Stomach (tissue), 9 donors: Measurements from ENCODE around the gene CRYZL1. TPM values are rescaled to one million over a fixed set of nuclear protein-coding genes. Genes with fewer than 3 reads are reported as not detected.

Source experiments
- DNase-seq, 2 donors: peaks; one replicate each; pipeline versions ENCODE4 v3.0.0 to v3.0.0-alpha.2; 2013 to 2019
- H3K27ac ChIP-seq, 5 donors: fragments of 200-600 bp in 4 of 5; sonication (generic) in 4 of 5; one replicate each; pipeline ENCODE4 v1.5.1; 2013 to 2019; ENCODE audit warnings: mild to moderate bottlenecking in 1 of 5, moderate library complexity in 1 of 5
- H3K27me3 ChIP-seq, 3 donors: fragments of 200-600 bp; sonication (generic); one replicate each; pipeline ENCODE4 v1.5.1; 2017 to 2019; ENCODE audit warnings: mixed run types in 1 of 3
- H3K36me3 ChIP-seq, 4 donors: fragments of 200-600 bp; sonication (generic); 1 replicate in 3 of 4; 2 replicates in 1 of 4; pipeline ENCODE4 v1.5.1; 2016 to 2019
- H3K4me1 ChIP-seq, 4 donors: fragments of 200-600 bp; sonication (generic); one replicate each; pipeline ENCODE4 v1.5.1; 2016 to 2019
- H3K4me3 ChIP-seq, 4 donors: fragments of 200-600 bp; sonication (generic) in 3 of 4; one replicate each; pipeline ENCODE4 v1.5.1; 2016 to 2019; ENCODE audit warnings: mild to moderate bottlenecking in 1 of 4
- H3K9me3 ChIP-seq, 4 donors: fragments of 200-600 bp; sonication (generic); one replicate each; pipeline ENCODE4 v1.5.1; 2016 to 2019
- CTCF ChIP-seq, 7 experiments: fragments of 450-650 bp in 4 of 7; fragments of 200-600 bp in 3 of 7; sonication (generic) in 3 of 7; IDR thresholded peaks; one replicate each; pipeline ENCODE4 v1.5.1; 2016 to 2019; ENCODE audit warnings: antibody characterized with exemption in 7 of 7, control low read depth in 2 of 7, mild to moderate bottlenecking in 1 of 7
- EP300 ChIP-seq: sonication (generic); formaldehyde crosslinking; IDR thresholded peaks from one replicate; pipeline ENCODE4 v1.6.1; 2017; ENCODE audit warnings: antibody characterized with exemption
- POLR2A ChIP-seq, 4 donors: fragments of 450-650 bp; IDR thresholded peaks; one replicate each; pipeline ENCODE4 v1.6.1; 2016; ENCODE audit warnings: antibody characterized with exemption in 4 of 4, control low read depth in 2 of 4, mild to moderate bottlenecking in 1 of 4, moderate library complexity in 1 of 4
- POLR2AphosphoS5 ChIP-seq, 3 donors: sonication (generic); formaldehyde crosslinking; IDR thresholded peaks; one replicate each; pipeline ENCODE4 v1.6.1; 2016; ENCODE audit warnings: antibody characterized with exemption in 3 of 3
- WGBS, 5 donors: extraction: QIAGEN DNeasy Blood & Tissue Kit in 3 of 5; methylation state at CpG; one replicate each; pipeline versions ENCODE4 v1.1.5 to v1.1.7; 2013 to 2018; 5-methylcytosine and 5-hydroxymethylcytosine counted together
- intact Hi-C: fragments of 100-400 bp; cut with DNase I; formaldehyde crosslinking; loops from one replicate; pipeline ENCODE4 v1.15.1; 2023; ENCODE audit warnings: low total_unique reads
- polyA plus RNA-seq, 3 donors: library from polyadenylated mRNA; stranded (reverse); fragments of 200-250 nt; gene quantifications; one replicate each; pipeline ENCODE4 v1.2.3, GENCODE V29; 2013
- total RNA-seq, 5 donors: library from RNA; depleted of rRNA; stranded (reverse); fragments of >200 nt; gene quantifications; one replicate each; pipeline versions ENCODE4 v1.1.0 to v1.2.3, GENCODE V29; 2014 to 2016
- donor health status: healthy with polysubstance abuse.
- donor health status: Bipolar disorder and iron deficiency.
- donor health status: healthy.

The CRYZL1 gene
- total and polyA plus RNA-seq, 8 donors, result 9.3 to 73.5 (median 28.8) TPM

- no peaks in the 10 kb centered on the region for H3K36me3 ChIP-seq
- H3K27me3 ChIP-seq, result no peaks in the 10 kb centered on the region
- 86 to 95% (median 93%) methylated on average over 4 of the region's 4 CpGs for WGBS, 5 donors
- no peak for TF ChIP-seq POLR2AphosphoS5 (IDR thresholded peaks at IDR 0.05)
- H3K4me3 ChIP-seq, result no peak overlapping the region
- peaks cover 28 to 67% (median 47%) of the 10 kb centered on the region in 4 donors for H3K4me1 ChIP-seq
- no peak for DNase-seq
- intact Hi-C loops, result no loop called here
- H3K9me3 ChIP-seq, result no peaks in the 10 kb centered on the region
- H3K27ac ChIP-seq, result no peak overlapping the region
These were observed 12.9 kb upstream of the CRYZL1 start for GRCh38 chr21:33654412-33654811.

- peaks cover 26 to 58% (median 36%) of the 10 kb centered on the region in 4 donors for H3K4me1 ChIP-seq
- no peak for DNase-seq
- TF ChIP-seq CTCF (IDR thresholded peaks at IDR 0.05), result no peak
- no peak for TF ChIP-seq EP300
- TF ChIP-seq POLR2AphosphoS5 (IDR thresholded peaks at IDR 0.05), result no peak
- TF ChIP-seq POLR2A (IDR thresholded peaks at IDR 0.05), result no peak
- no peaks in the 10 kb centered on the region for H3K36me3 ChIP-seq
- WGBS, 5 donors, result 81 to 87% (median 86%) methylated on average over 8 of the region's 8 CpGs
- no peak overlapping the region for H3K27ac ChIP-seq
- intact Hi-C loops, result no loop called here
- H3K9me3 ChIP-seq, result no peaks in the 10 kb centered on the region
- H3K27me3 ChIP-seq, result no peaks in the 10 kb centered on the region
- no peak overlapping the region for H3K4me3 ChIP-seq
These were observed 10.6 kb upstream of the CRYZL1 start for GRCh38 chr21:33651965-33652680.

- WGBS, 5 donors, result 67 to 77% (median 72%) methylated on average over 7 of the region's 7 CpGs
- peak overlapping the region in 1 of 5 donors; percentile 16 for H3K27ac ChIP-seq
- TF ChIP-seq CTCF (IDR thresholded peaks at IDR 0.05), result no peak
- TF ChIP-seq POLR2A (IDR thresholded peaks at IDR 0.05), result no peak
- TF ChIP-seq EP300, result no peak
- no peak for TF ChIP-seq POLR2AphosphoS5 (IDR thresholded peaks at IDR 0.05)
- no peaks in the 10 kb centered on the region for H3K36me3 ChIP-seq
- no peaks in the 10 kb centered on the region for H3K27me3 ChIP-seq
- peaks cover 15 to 47% (median 25%) of the 10 kb centered on the region in 4 donors for H3K4me1 ChIP-seq
- intact Hi-C loops, result no loop called here
- no peak for DNase-seq
- H3K4me3 ChIP-seq, result no peak overlapping the region
- H3K9me3 ChIP-seq, result no peaks in the 10 kb centered on the region
These were observed 9.5 kb upstream of the CRYZL1 start for GRCh38 chr21:33650929-33651509.

GRCh38 chr21:33650230-33650629 lies 8.7 kb upstream of the CRYZL1 start:
- Histone ChIP-seq H3K4me1 (peaks cover 7 to 42% (median 20%) of the 10 kb centered on the region in 4 donors), H3K4me3 (no peak overlapping the region), H3K9me3 (no peaks in the 10 kb centered on the region), H3K27ac (no peak overlapping the region), H3K36me3 (no peaks in the 10 kb centered on the region), H3K27me3 (no peaks in the 10 kb centered on the region)
- no peak for TF ChIP-seq POLR2A (IDR thresholded peaks at IDR 0.05)
- 34 to 47% (median 46%) methylated on average over 7 of the region's 7 CpGs for WGBS, 5 donors
- no peak for DNase-seq
- intact Hi-C loops, result no loop called here

GRCh38 chr21:33648555-33648954 lies 7.0 kb upstream of the CRYZL1 start:
- no peak overlapping the region for H3K4me3 ChIP-seq
- TF ChIP-seq EP300 (no peak), CTCF (IDR thresholded peaks at IDR 0.05) (no peak), POLR2AphosphoS5 (IDR thresholded peaks at IDR 0.05) (no peak), POLR2A (IDR thresholded peaks at IDR 0.05) (no peak)
- WGBS, 5 donors, result 88 to 100% (median 93%) methylated on average over 1 of the region's 1 CpG
- H3K27ac ChIP-seq, result no peak overlapping the region
- H3K4me1 ChIP-seq, result peaks cover 9 to 51% (median 30%) of the 10 kb centered on the region in 4 donors
- intact Hi-C loops, result no loop called here
- no peaks in the 10 kb centered on the region for H3K36me3 ChIP-seq
- DNase-seq, result no peak
- no peaks in the 10 kb centered on the region for H3K27me3 ChIP-seq
- no peaks in the 10 kb centered on the region for H3K9me3 ChIP-seq
